Erythroblast (primary cell): ENCODE measurements around the gene UBC.

ENCODE experiments used
- GATA1 ChIP-seq: IDR thresholded peaks from 2 replicates; pipeline ENCODE4 v1.6.1; 2011; ENCODE audit warnings: low read depth, mild to moderate bottlenecking, control low read depth, low read length, moderate library complexity
- POLR2A ChIP-seq: IDR thresholded peaks from 2 replicates; pipeline ENCODE4 v1.6.1; 2011; ENCODE audit warnings: mild to moderate bottlenecking, low read length

DNA sequence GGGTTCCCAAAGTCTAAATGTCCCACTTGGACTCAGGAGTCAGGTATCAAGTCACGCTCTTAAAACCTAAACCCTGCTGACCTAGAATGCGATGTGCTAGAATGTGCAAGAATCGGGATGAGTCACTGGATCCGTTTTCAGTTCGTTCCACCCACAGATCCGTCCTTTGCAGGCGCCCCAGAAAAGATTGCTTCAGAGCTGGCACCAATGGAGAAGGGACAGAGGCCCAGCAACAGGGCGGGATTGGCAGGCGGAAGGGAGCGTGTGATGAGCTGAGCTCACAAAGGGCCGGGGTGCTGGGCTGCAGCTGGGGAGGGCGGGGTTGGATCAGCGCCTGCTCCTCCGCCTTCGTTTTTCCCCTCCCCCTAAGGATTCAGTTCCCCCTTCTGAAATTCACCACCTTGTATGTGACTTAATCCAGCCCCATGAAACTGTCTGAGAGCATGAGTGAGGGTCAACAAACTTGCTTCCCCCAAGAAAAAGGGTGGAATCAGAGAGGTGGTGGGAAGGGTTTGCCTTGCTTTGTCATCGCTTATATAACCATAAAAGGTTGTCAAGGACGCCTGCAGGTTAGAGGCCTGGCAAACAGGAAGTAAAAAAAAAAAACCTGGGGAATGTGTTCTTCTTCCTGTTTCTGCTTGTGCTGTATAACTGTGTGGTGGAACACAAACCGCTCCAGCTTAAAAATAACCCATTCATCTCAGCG lies 2.8 kb upstream of the UBC start:
- peak; percentile 77 for TF ChIP-seq POLR2A
- TF ChIP-seq GATA1: no peak
